GM19025 (cell line): ENCODE results near the gene PRPS1.

Experiments
- ATAC-seq: cut with Tn5 transposase; IDR thresholded peaks from one replicate; pipeline ENCODE4 v1.9.1; 2021; ENCODE audit warnings: mild to moderate bottlenecking, low read depth, moderate library complexity; ENCODE audit not compliant: unreplicated experiment

Gene PRPS1

GRCh38 chrX:107700317-107700774, 72.0 kb downstream of the PRPS1 start:
- ATAC-seq, result no peak
